Heart left ventricle (tissue), 16 donors: ENCODE results near the gene APC. TPM values are rescaled to one million over a fixed set of nuclear protein-coding genes. Genes with fewer than 3 reads are reported as not detected.

Experiments used
- ATAC-seq, 4 donors: fragments of 200-7000 bp; cut with Tn5 transposase; one replicate each; pipeline ENCODE4 v1.9.1; 2020 to 2022; ENCODE audit warnings: moderate library complexity in 4 of 4, mild to moderate bottlenecking in 3 of 4, moderate number of reproducible peaks in 1 of 4
- DNase-seq, 5 donors: peaks; one replicate each; pipeline ENCODE4 v3.0.0-alpha.2; 2020
- H3K27ac ChIP-seq, 12 donors: fragments of 200-600 bp; sonication (generic) in 4 of 12; one replicate each; pipeline versions ENCODE4 v1.5.0 to v1.8.0; 2016 to 2022; ENCODE audit warnings: mild to moderate bottlenecking in 2 of 12
- H3K27me3 ChIP-seq, 9 donors: fragments of 200-600 bp; sonication (generic) in 2 of 9; one replicate each; pipeline versions ENCODE4 v1.5.1 to v1.8.0; 2016 to 2022; ENCODE audit warnings: mild to moderate bottlenecking in 3 of 9
- H3K36me3 ChIP-seq, 9 donors: fragments of 200-600 bp; sonication (generic) in 2 of 9; one replicate each; pipeline versions ENCODE4 v1.5.0 to v1.8.0; 2018 to 2022; ENCODE audit warnings: mild to moderate bottlenecking in 2 of 9
- H3K4me1 ChIP-seq, 12 donors: fragments of 200-600 bp; sonication (generic) in 4 of 12; one replicate each; pipeline versions ENCODE4 v1.5.0 to v1.8.0; 2016 to 2022; ENCODE audit warnings: mild to moderate bottlenecking in 3 of 12
- H3K4me3 ChIP-seq, 12 donors: fragments of 200-600 bp; sonication (generic) in 4 of 12; one replicate each; pipeline versions ENCODE4 v1.5.0 to v1.8.0; 2017 to 2022; ENCODE audit warnings: mild to moderate bottlenecking in 9 of 12, moderate library complexity in 4 of 12
- H3K9me3 ChIP-seq, 12 donors: fragments of 200-600 bp; sonication (generic) in 4 of 12; one replicate each; pipeline versions ENCODE4 v1.5.0 to v1.8.0; 2016 to 2022; ENCODE audit warnings: mild to moderate bottlenecking in 1 of 12
- CTCF ChIP-seq, 12 donors: fragments of 200-600 bp; sonication (generic) in 4 of 12; IDR thresholded peaks; one replicate each; pipeline versions ENCODE4 v1.5.0 to v1.8.0; 2018 to 2022; ENCODE audit warnings: antibody characterized with exemption in 12 of 12, mild to moderate bottlenecking in 5 of 12
- POLR2A ChIP-seq, 2 donors: fragments of 450-650 bp; IDR thresholded peaks; one replicate each; pipeline ENCODE4 v1.6.1; 2017; ENCODE audit warnings: antibody characterized with exemption in 2 of 2, mild to moderate bottlenecking in 2 of 2, moderate library complexity in 2 of 2
- WGBS, 4 donors: extraction: QIAGEN DNeasy Blood & Tissue Kit in 2 of 4; methylation state at CpG; one replicate each; pipeline versions ENCODE4 v1.1.5 to v1.1.7; 2013 to 2018; 5-methylcytosine and 5-hydroxymethylcytosine counted together
- intact Hi-C, 10 donors: fragments of 100-400 bp; cut with DNase I; formaldehyde crosslinking; loops; one replicate each; pipeline versions ENCODE4 v1.11.1 to v1.14.2; 2022
- polyA plus RNA-seq, 2 donors: library from polyadenylated mRNA; stranded (reverse); fragments of 200-250 nt; gene quantifications; one replicate each; pipeline ENCODE4 v1.2.3, GENCODE V29; 2013
- total RNA-seq, 9 donors: library from RNA; depleted of rRNA in 2 of 9; stranded (reverse); fragments of >200 nt in 2 of 9; fragmentation: NEBNext Ultra II Directional in 3 of 9; extraction: Animal tissue kit (Norgen Biotek cat#: 25700) in 3 of 9; gene quantifications; one replicate each; pipeline versions ENCODE4 v1.1.0 to v1.2.4, GENCODE V29; 2016 to 2023
- donor health status: ischemic (EF 13 %, LVEDD 7.1; RV severe dilation, severe dysfunction).
- donor health status: healthy with polysubstance abuse.
- donor health status: DM: no; HTN: yes; CAD: no.
- donor health status: DM: no; HTN: no; CAD: no.
- donor health status: ischemic (EF 25% LVEDD 6.9; RV normal size, moderate dysfunction).
- donor health status: ischemic (EF 25% LVEDD 5.7; RV mildly dilated, moderate dysfunction).
- donor health status: healthy.
- donor health status: DM: yes; HTN: yes; CAD: no.
- donor health status: ischemic (EF 35%, LVEDD 5.7; RV mildly dilated, moderate dysfunction).
- donor health status: nonischemic (EF 11% LVEDD 7.7; RV severe dilation, severe dysfunction).
- donor health status: DM: yes; HTN: yes; CAD: no.
- donor health status: PGD.
- donor health status: ischemic (EF 29% LVEDD 5.4; RV normal size, mild dysfunction).
- donor health status: nonischemic (EF 23%, LVEDD 6.1; RV moderate dilation, normal function).

The APC gene
- total and polyA plus RNA-seq, 11 donors, result 3.8 to 65.3 (median 37.4) TPM

GRCh38 chr5:112824197-112824596 is 86.5 kb downstream of the APC start:
- no peak overlapping the region for H3K27ac ChIP-seq
- ATAC-seq (no peak), DNase-seq (no peak)
- intact Hi-C loops, result no loop called here
- TF ChIP-seq CTCF (IDR thresholded peaks at IDR 0.05) (no peak), POLR2A (IDR thresholded peaks at IDR 0.05) (no peak)
- peaks cover 2 to 96% (median 88%) of the 10 kb centered on the region in 9 donors for H3K36me3 ChIP-seq
- H3K27me3 ChIP-seq, result no peaks in the 10 kb centered on the region
- H3K4me3 ChIP-seq, result no peak overlapping the region
- H3K9me3 ChIP-seq, result no peaks in the 10 kb centered on the region
- no peaks in the 10 kb centered on the region for H3K4me1 ChIP-seq

GRCh38 chr5:112830378-112830777 is 92.7 kb downstream of the APC start:
- no peaks in the 10 kb centered on the region for H3K9me3 ChIP-seq
- H3K36me3 ChIP-seq, result peaks cover 0 to 100% (median 70%) of the 10 kb centered on the region in 9 donors
- 95 to 98% (median 96%) methylated on average over 2 of the region's 2 CpGs for WGBS, 4 donors
- DNase-seq, result no peak
- no peak overlapping the region for H3K4me3 ChIP-seq
- no peak for ATAC-seq
- intact Hi-C loops, result no loop called here
- TF ChIP-seq POLR2A (IDR thresholded peaks at IDR 0.05) (no peak), CTCF (IDR thresholded peaks at IDR 0.05) (no peak)
- no peaks in the 10 kb centered on the region for H3K4me1 ChIP-seq
- no peaks in the 10 kb centered on the region for H3K27me3 ChIP-seq
- no peak overlapping the region for H3K27ac ChIP-seq

- TF ChIP-seq CTCF (IDR thresholded peaks at IDR 0.05) (no peak), POLR2A (IDR thresholded peaks at IDR 0.05) (no peak)
- Histone ChIP-seq H3K36me3 (peaks cover 0 to 99% (median 59%) of the 10 kb centered on the region in 9 donors), H3K4me1 (no peaks in the 10 kb centered on the region), H3K27ac (no peak overlapping the region), H3K9me3 (no peaks in the 10 kb centered on the region), H3K4me3 (no peak overlapping the region), H3K27me3 (no peaks in the 10 kb centered on the region)
- intact Hi-C loops, result no loop called here
- WGBS, 4 donors, result 96 to 97% (median 97%) methylated on average over 13 of the region's 13 CpGs
- DNase-seq, result no peak
- no peak for ATAC-seq
These were observed 96.3 kb downstream of the APC start for GRCh38 chr5:112833971-112834370.

GRCh38 chr5:112844489-112844888 is 106.8 kb downstream of the APC start:
- Histone ChIP-seq H3K9me3 (no peaks in the 10 kb centered on the region), H3K27ac (no peak overlapping the region), H3K27me3 (no peaks in the 10 kb centered on the region), H3K36me3 (peaks cover 0 to 15% (median 5%) of the 10 kb centered on the region in 9 donors), H3K4me1 (peaks cover 0 to 15% (median 0%) of the 10 kb centered on the region in 12 donors), H3K4me3 (no peak overlapping the region)
- no peak for TF ChIP-seq CTCF (IDR thresholded peaks at IDR 0.05)
- TF ChIP-seq POLR2A (IDR thresholded peaks at IDR 0.05), result no peak
- DNase-seq (no peak), ATAC-seq (no peak)
- WGBS, 4 donors, result 84 to 99% (median 91%) methylated on average over 1 of the region's 1 CpG
- intact Hi-C loops, result loop anchor here in 2 of 10 donors (10.0 kb wide), 2 partner anchors 280 to 290 kb away; no protein-coding TSS in a partner anchor
